Suprapubic skin (tissue), 3 donors: ENCODE measurements around the gene SLC7A6.

Experiments
- EP300 ChIP-seq: sonication (generic); formaldehyde crosslinking; IDR thresholded peaks from one replicate; pipeline ENCODE4 v1.6.1; 2017; ENCODE audit warnings: antibody characterized with exemption
- POLR2A ChIP-seq, 2 donors: fragments of 450-650 bp; IDR thresholded peaks; one replicate each; pipeline ENCODE4 v1.6.1; 2017; ENCODE audit warnings: antibody characterized with exemption in 2 of 2, mild to moderate bottlenecking in 2 of 2, moderate library complexity in 2 of 2
- TF ChIP-seq, protein P1 (sequence below), 2 donors: fragments of 200-600 bp in 1 of 2; fragments of 450-650 bp in 1 of 2; sonication (generic) in 1 of 2; IDR thresholded peaks; one replicate each; pipeline ENCODE4 v1.5.1; 2016 to 2019; ENCODE audit warnings: antibody characterized with exemption in 2 of 2, mild to moderate bottlenecking in 1 of 2, moderate library complexity in 1 of 2

DNA sequence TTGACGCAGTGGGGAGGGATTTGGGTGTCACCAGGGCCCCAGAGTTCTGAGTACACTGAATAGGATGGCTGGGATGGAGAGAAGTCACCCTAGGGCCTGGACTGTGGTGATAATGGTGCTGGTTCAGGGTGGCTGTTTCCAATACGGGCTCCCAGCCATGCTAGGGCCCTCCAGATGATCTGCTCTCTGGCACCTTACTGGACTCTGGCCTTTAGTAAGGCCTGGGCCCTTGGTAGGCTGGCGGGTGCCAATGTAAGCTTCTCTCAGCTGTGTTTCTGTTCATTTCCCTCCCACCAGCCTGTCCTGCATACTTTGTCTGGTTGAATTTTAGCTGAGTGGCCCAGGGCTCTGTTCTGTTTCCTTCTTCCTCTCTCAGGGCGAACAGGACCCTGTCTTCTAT is 16.4 kb upstream of the SLC7A6 start:
- TF ChIP-seq, protein P1, sequence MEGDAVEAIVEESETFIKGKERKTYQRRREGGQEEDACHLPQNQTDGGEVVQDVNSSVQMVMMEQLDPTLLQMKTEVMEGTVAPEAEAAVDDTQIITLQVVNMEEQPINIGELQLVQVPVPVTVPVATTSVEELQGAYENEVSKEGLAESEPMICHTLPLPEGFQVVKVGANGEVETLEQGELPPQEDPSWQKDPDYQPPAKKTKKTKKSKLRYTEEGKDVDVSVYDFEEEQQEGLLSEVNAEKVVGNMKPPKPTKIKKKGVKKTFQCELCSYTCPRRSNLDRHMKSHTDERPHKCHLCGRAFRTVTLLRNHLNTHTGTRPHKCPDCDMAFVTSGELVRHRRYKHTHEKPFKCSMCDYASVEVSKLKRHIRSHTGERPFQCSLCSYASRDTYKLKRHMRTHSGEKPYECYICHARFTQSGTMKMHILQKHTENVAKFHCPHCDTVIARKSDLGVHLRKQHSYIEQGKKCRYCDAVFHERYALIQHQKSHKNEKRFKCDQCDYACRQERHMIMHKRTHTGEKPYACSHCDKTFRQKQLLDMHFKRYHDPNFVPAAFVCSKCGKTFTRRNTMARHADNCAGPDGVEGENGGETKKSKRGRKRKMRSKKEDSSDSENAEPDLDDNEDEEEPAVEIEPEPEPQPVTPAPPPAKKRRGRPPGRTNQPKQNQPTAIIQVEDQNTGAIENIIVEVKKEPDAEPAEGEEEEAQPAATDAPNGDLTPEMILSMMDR (IDR thresholded peaks at IDR 0.05), result no peak
- TF ChIP-seq POLR2A (IDR thresholded peaks at IDR 0.05) (no peak), EP300 (no peak)
